SK-N-SH treated with all-trans-retinoic acid at 6 μM for 48 hours (cell line): ENCODE data around the gene RNF213.

Experiments used
- ARNTL ChIP-seq: fragments of 450-650 bp; formaldehyde crosslinking; IDR thresholded peaks from 2 replicates; pipeline ENCODE4 v1.5.0; 2020; ENCODE audit warnings: low read depth, mild to moderate bottlenecking, moderate library complexity, borderline replicate concordance
- CREB5 ChIP-seq: fragments of 250-450 bp; sonication (Bioruptor Pico); IDR thresholded peaks from 2 replicates; pipeline ENCODE4 v1.5.1; 2020; ENCODE audit warnings: low read depth, mild to moderate bottlenecking, moderate library complexity
- CSRNP3 ChIP-seq: fragments of 250-450 bp; sonication (Bioruptor Pico); IDR thresholded peaks from 2 replicates; pipeline ENCODE4 v1.5.1; 2021; ENCODE audit warnings: mild to moderate bottlenecking, moderate library complexity
- ESRRG ChIP-seq: fragments of 250-450 bp; sonication (Bioruptor Pico); IDR thresholded peaks from 2 replicates; pipeline ENCODE4 v1.6.1; 2021; ENCODE audit warnings: mild to moderate bottlenecking
- GLIS3 ChIP-seq: fragments of 250-450 bp; sonication (Bioruptor Pico); IDR thresholded peaks from 2 replicates; pipeline ENCODE4 v1.5.0; 2020; ENCODE audit warnings: mild to moderate bottlenecking, moderate library complexity
- PATZ1 ChIP-seq: fragments of 250-450 bp; sonication (Bioruptor Pico); IDR thresholded peaks from 2 replicates; pipeline ENCODE4 v1.8.0; 2020; ENCODE audit warnings: mild to moderate bottlenecking, moderate library complexity, borderline replicate concordance
- RARB ChIP-seq: fragments of 250-450 bp; sonication (Bioruptor Pico); IDR thresholded peaks from 2 replicates; pipeline ENCODE4 v1.8.0; 2021; ENCODE audit warnings: mild to moderate bottlenecking, moderate library complexity
- TCF4 ChIP-seq: fragments of 250-450 bp; sonication (Bioruptor Pico); IDR thresholded peaks from 2 replicates; pipeline ENCODE4 v1.8.0; 2021; ENCODE audit warnings: mild to moderate bottlenecking, moderate library complexity, borderline replicate concordance
- ZC3H10 ChIP-seq: fragments of 250-450 bp; sonication (Bioruptor Pico); IDR thresholded peaks from 2 replicates; pipeline ENCODE4 v1.5.1; 2021; ENCODE audit warnings: mild to moderate bottlenecking, moderate library complexity

GRCh38 chr17:80445007-80445725, 184.5 kb downstream of the RNF213 start:
- TF ChIP-seq RARB (CRISPR knock-in tag) (no peak), PATZ1 (no peak), ESRRG (CRISPR knock-in tag) (no peak), ZC3H10 (CRISPR knock-in tag) (no peak), ARNTL (CRISPR knock-in tag) (no peak), TCF4 (no peak), CREB5 (no peak), CSRNP3 (CRISPR knock-in tag) (no peak), GLIS3 (CRISPR knock-in tag) (no peak)
